Measurements from ENCODE around the gene RAPGEF1.

GRCh38 chr9:131704141-131704983 lies 35.5 kb downstream of the RAPGEF1 start:
- TF ChIP-seq YY1 (IDR thresholded peaks at IDR 0.05; ENCODE audit: low read depth) (no peak), CEBPB (IDR thresholded peaks at IDR 0.05) (no peak), FOXM1 (IDR thresholded peaks at IDR 0.05; ENCODE audit: borderline replicate concordance, low read depth) (no peak), REST (IDR thresholded peaks at IDR 0.05; ENCODE audit: low read depth) (no peak), TAF1 (IDR thresholded peaks at IDR 0.05; ENCODE audit: low read depth) (no peak), EGR1 (IDR thresholded peaks at IDR 0.05) (no peak)
